Measurements from ENCODE around the gene PPP2R3A. TPM values are rescaled to one million over a fixed set of nuclear protein-coding genes. Genes with fewer than 3 reads are reported as not detected.

PPP2R3A gene
- total and polyA plus RNA-seq, 9 of the 15 experiments (the other 6 are each of a cell fraction or from before 2014, with no cell fraction given) = 0.10 to 0.50 (median 0.24) TPM

DNA sequence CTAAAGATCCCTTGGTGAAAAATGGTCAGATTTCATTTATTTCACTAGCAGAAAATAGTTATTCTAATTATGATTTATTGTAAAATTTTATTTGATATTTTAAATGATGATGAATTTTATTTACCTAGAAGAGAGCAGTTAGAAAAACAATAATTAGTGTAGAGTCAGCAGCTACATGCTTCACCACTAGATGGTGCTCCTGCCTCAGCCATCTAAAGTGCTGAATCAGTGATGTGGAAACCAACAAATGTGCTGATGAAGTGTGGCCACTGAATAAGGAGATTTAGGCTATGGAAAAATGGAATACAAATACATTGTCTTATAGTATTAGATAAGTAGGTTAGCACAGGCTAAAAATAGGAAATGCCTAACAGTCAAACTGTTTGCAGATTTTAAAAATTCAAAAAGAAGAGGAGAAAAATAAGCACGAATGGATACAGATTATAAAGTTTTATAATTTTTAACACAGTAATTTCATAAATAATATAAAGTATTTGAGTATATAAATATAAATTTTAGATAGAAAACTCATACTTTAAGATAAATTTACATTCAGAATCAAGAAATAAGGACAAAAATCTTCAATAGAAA lies 109.8 kb downstream of the PPP2R3A start (continued):
- TF ChIP-seq, protein P1, sequence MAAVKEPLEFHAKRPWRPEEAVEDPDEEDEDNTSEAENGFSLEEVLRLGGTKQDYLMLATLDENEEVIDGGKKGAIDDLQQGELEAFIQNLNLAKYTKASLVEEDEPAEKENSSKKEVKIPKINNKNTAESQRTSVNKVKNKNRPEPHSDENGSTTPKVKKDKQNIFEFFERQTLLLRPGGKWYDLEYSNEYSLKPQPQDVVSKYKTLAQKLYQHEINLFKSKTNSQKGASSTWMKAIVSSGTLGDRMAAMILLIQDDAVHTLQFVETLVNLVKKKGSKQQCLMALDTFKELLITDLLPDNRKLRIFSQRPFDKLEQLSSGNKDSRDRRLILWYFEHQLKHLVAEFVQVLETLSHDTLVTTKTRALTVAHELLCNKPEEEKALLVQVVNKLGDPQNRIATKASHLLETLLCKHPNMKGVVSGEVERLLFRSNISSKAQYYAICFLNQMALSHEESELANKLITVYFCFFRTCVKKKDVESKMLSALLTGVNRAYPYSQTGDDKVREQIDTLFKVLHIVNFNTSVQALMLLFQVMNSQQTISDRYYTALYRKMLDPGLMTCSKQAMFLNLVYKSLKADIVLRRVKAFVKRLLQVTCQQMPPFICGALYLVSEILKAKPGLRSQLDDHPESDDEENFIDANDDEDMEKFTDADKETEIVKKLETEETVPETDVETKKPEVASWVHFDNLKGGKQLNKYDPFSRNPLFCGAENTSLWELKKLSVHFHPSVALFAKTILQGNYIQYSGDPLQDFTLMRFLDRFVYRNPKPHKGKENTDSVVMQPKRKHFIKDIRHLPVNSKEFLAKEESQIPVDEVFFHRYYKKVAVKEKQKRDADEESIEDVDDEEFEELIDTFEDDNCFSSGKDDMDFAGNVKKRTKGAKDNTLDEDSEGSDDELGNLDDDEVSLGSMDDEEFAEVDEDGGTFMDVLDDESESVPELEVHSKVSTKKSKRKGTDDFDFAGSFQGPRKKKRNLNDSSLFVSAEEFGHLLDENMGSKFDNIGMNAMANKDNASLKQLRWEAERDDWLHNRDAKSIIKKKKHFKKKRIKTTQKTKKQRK (IDR thresholded peaks at IDR 0.05; ENCODE audit: borderline replicate concordance, low read depth, low read length) = no peak
- no peak for TF ChIP-seq GATA2 (CRISPR knock-in tag; IDR thresholded peaks at IDR 0.05)
- TF ChIP-seq NCOA1 (IDR thresholded peaks at IDR 0.05; ENCODE audit: low read depth) = no peak
- TF ChIP-seq MECOM (CRISPR knock-in tag; IDR thresholded peaks at IDR 0.05) = no peak
- no peak for TF ChIP-seq POLR2AphosphoS5 (IDR thresholded peaks at IDR 0.05; ENCODE audit: control insufficient read depth, insufficient read depth, low read depth, low read length)
- TF ChIP-seq MAFG (tag; conservative IDR thresholded peaks at IDR 0.05) = peak; percentile 98
- TF ChIP-seq SP1 (CRISPR knock-in tag; IDR thresholded peaks at IDR 0.05) = no peak
- no peak for TF ChIP-seq TAF1 (IDR thresholded peaks at IDR 0.05; ENCODE audit: control insufficient read depth, extremely low read depth, insufficient read depth, low read length, severe bottlenecking)
- TF ChIP-seq ASH1L (IDR thresholded peaks at IDR 0.05; ENCODE audit: borderline replicate concordance, low read depth, partially characterized antibody) = no peak
- no peak for TF ChIP-seq CAMTA2 (CRISPR knock-in tag; conservative IDR thresholded peaks at IDR 0.05)
- TF ChIP-seq, protein P2, sequence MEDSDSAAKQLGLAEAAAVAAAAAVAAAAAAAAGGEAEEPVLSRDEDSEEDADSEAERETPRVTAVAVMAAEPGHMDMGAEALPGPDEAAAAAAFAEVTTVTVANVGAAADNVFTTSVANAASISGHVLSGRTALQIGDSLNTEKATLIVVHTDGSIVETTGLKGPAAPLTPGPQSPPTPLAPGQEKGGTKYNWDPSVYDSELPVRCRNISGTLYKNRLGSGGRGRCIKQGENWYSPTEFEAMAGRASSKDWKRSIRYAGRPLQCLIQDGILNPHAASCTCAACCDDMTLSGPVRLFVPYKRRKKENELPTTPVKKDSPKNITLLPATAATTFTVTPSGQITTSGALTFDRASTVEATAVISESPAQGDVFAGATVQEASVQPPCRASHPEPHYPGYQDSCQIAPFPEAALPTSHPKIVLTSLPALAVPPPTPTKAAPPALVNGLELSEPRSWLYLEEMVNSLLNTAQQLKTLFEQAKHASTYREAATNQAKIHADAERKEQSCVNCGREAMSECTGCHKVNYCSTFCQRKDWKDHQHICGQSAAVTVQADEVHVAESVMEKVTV (CRISPR knock-in tag; IDR thresholded peaks at IDR 0.05) = peak; percentile 85
- TF ChIP-seq ATF7 (IDR thresholded peaks at IDR 0.05) = no peak
- no peak for TF ChIP-seq PRMT5 (CRISPR knock-in tag; IDR thresholded peaks at IDR 0.05)
- TF ChIP-seq, protein P3, sequence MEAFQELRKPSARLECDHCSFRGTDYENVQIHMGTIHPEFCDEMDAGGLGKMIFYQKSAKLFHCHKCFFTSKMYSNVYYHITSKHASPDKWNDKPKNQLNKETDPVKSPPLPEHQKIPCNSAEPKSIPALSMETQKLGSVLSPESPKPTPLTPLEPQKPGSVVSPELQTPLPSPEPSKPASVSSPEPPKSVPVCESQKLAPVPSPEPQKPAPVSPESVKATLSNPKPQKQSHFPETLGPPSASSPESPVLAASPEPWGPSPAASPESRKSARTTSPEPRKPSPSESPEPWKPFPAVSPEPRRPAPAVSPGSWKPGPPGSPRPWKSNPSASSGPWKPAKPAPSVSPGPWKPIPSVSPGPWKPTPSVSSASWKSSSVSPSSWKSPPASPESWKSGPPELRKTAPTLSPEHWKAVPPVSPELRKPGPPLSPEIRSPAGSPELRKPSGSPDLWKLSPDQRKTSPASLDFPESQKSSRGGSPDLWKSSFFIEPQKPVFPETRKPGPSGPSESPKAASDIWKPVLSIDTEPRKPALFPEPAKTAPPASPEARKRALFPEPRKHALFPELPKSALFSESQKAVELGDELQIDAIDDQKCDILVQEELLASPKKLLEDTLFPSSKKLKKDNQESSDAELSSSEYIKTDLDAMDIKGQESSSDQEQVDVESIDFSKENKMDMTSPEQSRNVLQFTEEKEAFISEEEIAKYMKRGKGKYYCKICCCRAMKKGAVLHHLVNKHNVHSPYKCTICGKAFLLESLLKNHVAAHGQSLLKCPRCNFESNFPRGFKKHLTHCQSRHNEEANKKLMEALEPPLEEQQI (IDR thresholded peaks at IDR 0.05) = peak; percentile 48; the same call in 1 of the 2 replicates
- TF ChIP-seq SAP30 (IDR thresholded peaks at IDR 0.05; ENCODE audit: borderline replicate concordance, insufficient read depth, low read depth, low read length, poor library complexity, severe bottlenecking) = no peak
- no peak for TF ChIP-seq EHMT2 (IDR thresholded peaks at IDR 0.05)
- peak; percentile 43; the same call in 1 of the 2 replicates for TF ChIP-seq EP400 (IDR thresholded peaks at IDR 0.05)
- TF ChIP-seq TCF3 (CRISPR knock-in tag; IDR thresholded peaks at IDR 0.05) = no peak
- TF ChIP-seq, protein P4, sequence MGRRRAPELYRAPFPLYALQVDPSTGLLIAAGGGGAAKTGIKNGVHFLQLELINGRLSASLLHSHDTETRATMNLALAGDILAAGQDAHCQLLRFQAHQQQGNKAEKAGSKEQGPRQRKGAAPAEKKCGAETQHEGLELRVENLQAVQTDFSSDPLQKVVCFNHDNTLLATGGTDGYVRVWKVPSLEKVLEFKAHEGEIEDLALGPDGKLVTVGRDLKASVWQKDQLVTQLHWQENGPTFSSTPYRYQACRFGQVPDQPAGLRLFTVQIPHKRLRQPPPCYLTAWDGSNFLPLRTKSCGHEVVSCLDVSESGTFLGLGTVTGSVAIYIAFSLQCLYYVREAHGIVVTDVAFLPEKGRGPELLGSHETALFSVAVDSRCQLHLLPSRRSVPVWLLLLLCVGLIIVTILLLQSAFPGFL (CRISPR knock-in tag; IDR thresholded peaks at IDR 0.05) = no peak
- 0 out of 4 replicates have a peak, but pooled peaks of 1 of the 2 experiments have one; percentile 6 for TF ChIP-seq RCOR1 (IDR thresholded peaks at IDR 0.05; ENCODE audit: borderline replicate concordance in 1 of 2, low read depth in 2 of 2, low read length in 2 of 2)

Data from K562 (cell line).